ENCODE measurements around the gene PTPN6.

Gene PTPN6

DNA sequence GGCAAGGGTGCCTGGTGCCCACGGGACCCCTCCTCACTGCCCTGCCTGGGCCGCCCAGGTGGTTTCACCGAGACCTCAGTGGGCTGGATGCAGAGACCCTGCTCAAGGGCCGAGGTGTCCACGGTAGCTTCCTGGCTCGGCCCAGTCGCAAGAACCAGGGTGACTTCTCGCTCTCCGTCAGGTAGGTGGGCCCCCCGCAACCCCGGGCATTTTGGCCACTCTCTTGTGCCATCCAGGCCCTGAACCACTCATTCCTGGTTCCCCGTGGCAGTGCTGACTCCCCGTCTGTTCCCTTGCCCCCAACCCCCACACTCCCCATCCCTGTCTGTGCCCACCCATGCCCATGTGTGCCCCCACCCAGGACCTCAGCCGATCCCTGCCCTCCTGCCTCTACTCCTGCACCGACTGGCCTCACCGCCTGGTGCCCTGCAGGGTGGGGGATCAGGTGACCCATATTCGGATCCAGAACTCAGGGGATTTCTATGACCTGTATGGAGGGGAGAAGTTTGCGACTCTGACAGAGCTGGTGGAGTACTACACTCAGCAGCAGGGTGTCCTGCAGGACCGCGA is 480 bp downstream of the PTPN6 start:
- TF ChIP-seq, protein P1, sequence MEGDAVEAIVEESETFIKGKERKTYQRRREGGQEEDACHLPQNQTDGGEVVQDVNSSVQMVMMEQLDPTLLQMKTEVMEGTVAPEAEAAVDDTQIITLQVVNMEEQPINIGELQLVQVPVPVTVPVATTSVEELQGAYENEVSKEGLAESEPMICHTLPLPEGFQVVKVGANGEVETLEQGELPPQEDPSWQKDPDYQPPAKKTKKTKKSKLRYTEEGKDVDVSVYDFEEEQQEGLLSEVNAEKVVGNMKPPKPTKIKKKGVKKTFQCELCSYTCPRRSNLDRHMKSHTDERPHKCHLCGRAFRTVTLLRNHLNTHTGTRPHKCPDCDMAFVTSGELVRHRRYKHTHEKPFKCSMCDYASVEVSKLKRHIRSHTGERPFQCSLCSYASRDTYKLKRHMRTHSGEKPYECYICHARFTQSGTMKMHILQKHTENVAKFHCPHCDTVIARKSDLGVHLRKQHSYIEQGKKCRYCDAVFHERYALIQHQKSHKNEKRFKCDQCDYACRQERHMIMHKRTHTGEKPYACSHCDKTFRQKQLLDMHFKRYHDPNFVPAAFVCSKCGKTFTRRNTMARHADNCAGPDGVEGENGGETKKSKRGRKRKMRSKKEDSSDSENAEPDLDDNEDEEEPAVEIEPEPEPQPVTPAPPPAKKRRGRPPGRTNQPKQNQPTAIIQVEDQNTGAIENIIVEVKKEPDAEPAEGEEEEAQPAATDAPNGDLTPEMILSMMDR (conservative IDR thresholded peaks at IDR 0.05) = no peak
- TF ChIP-seq ZFX (IDR thresholded peaks at IDR 0.05) = no peak
- no peak overlapping the region for H3K27ac ChIP-seq

DNA sequence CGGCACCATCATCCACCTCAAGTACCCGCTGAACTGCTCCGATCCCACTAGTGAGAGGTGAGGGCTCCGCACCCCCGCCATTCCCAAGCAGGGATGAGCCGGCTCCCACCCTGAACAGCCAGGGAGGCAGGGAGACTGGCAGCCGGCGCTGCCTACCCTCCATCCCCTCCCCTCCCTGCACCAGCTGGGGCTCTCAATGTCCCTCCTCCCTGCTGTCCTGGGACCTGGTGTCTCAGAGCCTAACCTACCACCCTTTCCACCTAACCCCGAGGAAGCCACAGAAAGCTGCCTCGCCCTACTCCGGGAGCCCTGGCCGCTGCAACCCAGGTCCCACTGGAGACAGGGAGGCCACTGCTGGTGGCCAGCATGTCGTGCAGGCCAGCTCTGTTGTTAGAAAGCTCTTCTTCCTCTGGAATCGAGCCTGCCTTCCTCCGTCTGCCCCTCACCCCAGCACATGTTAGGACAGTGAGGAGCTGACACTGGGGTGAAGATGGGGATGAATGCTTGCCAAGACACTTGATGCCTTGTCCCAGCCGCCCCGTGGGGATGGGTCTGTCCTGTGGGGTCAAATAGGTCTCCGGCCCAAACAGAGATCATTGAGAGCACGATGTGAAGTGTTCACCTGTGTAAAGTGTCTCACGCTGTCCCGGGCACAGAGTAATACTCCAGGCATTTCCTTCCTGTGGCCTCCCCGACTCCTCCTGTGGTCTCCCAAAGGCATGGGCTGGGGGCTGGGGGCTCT is 1.1 kb downstream of the PTPN6 start:
- TF ChIP-seq, protein P1 (conservative IDR thresholded peaks at IDR 0.05) = no peak
- no peak for TF ChIP-seq ZFX (IDR thresholded peaks at IDR 0.05)
- no peak overlapping the region for H3K27ac ChIP-seq

DNA sequence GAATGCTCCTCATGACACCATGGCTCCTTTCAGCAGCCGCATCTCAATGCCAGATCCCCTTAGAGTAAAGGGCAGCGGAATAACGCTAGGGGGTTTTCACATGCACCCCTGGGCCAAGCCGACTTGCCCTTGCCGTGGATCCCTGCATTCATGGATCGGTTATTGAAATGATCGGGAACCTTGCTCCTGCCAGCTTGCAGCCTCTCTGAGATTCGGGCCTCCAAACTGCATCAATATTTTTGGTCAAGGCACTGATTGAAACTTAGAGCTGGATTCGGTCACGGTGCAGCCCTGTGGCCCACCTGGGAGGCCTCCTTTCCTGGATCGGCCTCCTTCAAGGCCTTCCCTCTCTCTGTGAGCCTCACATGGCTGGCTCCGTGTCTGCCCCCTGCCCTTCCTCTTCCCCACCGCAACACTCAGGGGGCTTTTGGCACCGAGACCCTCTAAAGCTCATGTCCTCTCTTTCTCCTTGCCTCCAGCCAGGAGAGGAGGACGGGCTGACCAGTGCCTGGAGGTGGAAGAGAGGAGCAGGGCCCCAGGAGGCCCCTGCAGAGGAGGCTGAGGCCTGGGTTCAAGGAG is 1.8 kb downstream of the PTPN6 start:
- H3K27ac ChIP-seq = no peak overlapping the region

DNA sequence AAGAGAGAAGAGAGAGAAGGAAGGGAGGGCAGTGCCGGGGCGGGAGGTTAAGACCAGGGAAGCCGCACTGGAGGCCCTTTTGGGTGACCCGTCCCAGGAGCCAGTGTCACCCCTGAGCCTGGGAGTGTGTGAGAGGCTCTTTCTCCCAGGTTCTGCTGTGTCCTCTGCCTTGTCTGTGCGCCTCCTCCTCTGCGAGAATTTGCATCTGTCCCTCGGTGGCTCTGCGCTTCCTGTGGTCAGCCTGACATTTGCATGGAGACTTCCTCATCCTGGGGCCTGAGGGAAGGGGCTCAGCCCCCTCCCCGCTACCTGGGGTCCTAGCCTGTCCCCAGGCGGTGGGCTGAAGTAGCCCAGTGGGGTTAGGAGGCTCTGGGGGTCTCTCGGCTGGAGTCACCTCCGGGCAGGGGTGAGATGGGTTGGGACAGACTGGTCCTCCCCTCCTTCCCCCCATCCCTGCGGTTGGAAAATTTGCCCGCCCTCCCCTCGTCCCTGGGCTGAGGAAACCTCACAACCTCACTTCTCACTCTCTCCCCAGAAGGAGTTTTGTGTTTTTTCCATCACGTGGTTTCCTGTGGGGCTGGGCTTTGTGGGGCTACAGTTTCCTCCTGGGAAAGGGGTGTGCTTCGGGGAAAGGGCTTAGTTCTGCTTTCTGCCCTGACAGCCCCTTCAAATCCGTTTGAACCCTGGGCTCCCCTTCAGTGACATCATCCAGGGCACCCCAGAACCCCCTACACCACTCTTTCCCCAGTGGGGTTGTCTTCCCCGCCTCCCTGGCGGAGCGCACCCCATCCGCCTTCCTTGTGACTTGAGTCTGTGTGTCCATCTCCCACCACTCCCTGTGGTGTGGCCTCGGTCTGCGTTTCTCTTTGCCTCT is 2.5 kb downstream of the PTPN6 start:
- no peak overlapping the region for H3K27ac ChIP-seq
- TF ChIP-seq, protein P1 (conservative IDR thresholded peaks at IDR 0.05) = no peak
- no peak for TF ChIP-seq ZFX (IDR thresholded peaks at IDR 0.05)

More for the DNA sequence above, 1.8 kb downstream of the PTPN6 start:
- no peak for TF ChIP-seq ZFX (IDR thresholded peaks at IDR 0.05)
- TF ChIP-seq, protein P1 (conservative IDR thresholded peaks at IDR 0.05) = no peak

DNA sequence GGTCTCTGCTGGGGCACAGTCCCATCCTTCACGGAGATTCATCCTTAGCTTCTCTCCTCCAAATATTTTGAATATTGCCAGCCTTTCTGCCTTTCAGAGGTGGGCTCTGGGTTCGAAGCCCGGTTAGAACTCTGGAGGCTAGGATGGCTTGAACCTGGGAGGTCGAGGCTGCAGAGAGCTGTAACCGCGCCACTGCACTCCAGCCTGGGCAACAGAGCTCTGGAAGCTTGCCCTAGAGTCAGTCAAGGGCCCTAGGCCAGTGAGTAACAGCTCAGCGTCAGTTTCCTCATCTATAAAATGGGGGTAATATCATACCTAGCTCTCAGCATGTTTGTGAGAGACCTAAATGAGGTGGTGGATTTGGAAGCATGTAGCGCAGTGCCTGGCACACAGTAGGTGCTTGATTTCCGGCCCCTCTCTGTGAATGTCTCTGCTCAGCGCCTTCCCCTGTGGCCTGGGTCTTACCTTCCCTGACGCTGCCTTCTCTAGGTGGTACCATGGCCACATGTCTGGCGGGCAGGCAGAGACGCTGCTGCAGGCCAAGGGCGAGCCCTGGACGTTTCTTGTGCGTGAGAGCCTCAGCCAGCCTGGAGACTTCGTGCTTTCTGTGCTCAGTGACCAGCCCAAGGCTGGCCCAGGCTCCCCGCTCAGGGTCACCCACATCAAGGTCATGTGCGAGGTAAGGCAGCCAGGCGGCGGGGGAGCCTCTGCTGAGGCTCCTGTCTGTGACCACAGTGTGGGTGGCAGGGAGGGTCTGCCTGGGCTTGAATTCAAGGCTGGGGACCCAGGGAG is 3.4 kb downstream of the PTPN6 start:
- H3K27ac ChIP-seq = no peak overlapping the region
- TF ChIP-seq, protein P1 (conservative IDR thresholded peaks at IDR 0.05) = no peak
- TF ChIP-seq ZFX (IDR thresholded peaks at IDR 0.05) = no peak

- TF ChIP-seq, protein P1 (conservative IDR thresholded peaks at IDR 0.05) = no peak
- TF ChIP-seq ZFX (IDR thresholded peaks at IDR 0.05) = no peak
- H3K27ac ChIP-seq = no peak overlapping the region
These were observed 4.2 kb downstream of the PTPN6 start for GRCh38 chr12:6955108-6956020.

Measured in C4-2B (cell line).